Measurements from ENCODE around the gene TCEA2. TPM values are rescaled to one million over a fixed set of nuclear protein-coding genes. Genes with fewer than 3 reads are reported as not detected.

The TCEA2 gene
- total RNA-seq, 1 experiment from 2014 or later, result 38.5 TPM

GRCh38 chr20:64052987-64053840 lies 9.8 kb upstream of the TCEA2 start:
- no TSS peak for BruUV-seq (replicated peaks)
- H3K27me3 ChIP-seq (ENCODE audit: control insufficient read depth, insufficient read depth, low read length), result no peaks in the 10 kb centered on the region
- no peak overlapping the region for H3K4me3 ChIP-seq (ENCODE audit: low read depth in 2 of 2, low read length in 2 of 2)
- no peak for ATAC-seq
- peaks cover 64% of the 10 kb centered on the region for H3K4me1 ChIP-seq (ENCODE audit: control insufficient read depth, insufficient read depth, low read length)
- no peak for DNase-seq (ENCODE audit: low read depth, low spot score)
- H3K27ac ChIP-seq (ENCODE audit: low read length), result no peak overlapping the region
- H3K9me3 ChIP-seq (ENCODE audit: control insufficient read depth, insufficient read depth, low read depth, low read length), result no peaks in the 10 kb centered on the region
- CTCF ChIA-PET, result interaction anchor here (0.6 to 1.6 kb wide), 2 partner anchors 14 to 19 kb away, joined by 3 to 9 read pairs; no protein-coding TSS in a partner anchor
- POLR2A ChIA-PET, result interaction anchor here (0.7 kb wide), 1 partner anchor 11 kb away, joined by 3 read pairs; no protein-coding TSS in a partner anchor
- in situ Hi-C loops (cut with HindIII; ENCODE audit: low pct_unique_long_range_greater_than_20kb, low sequenced_read_pairs) (no loop called here), intact Hi-C loops (cut with micrococcal nuclease; ENCODE audit: unreplicated experiment) (no loop called here)
- no peaks in the 10 kb centered on the region for H3K36me3 ChIP-seq (ENCODE audit: control insufficient read depth, insufficient read depth, low read length)
- TF ChIP-seq TCF7L2 (IDR thresholded peaks at IDR 0.05; ENCODE audit: low read depth, low read length), result no peak
- no peak for TF ChIP-seq POLR2AphosphoS5 (IDR thresholded peaks at IDR 0.05; ENCODE audit: low read depth, low read length)
- no peak for TF ChIP-seq REST (IDR thresholded peaks at IDR 0.05; ENCODE audit: insufficient read depth in 1 of 2, low read depth in 2 of 2, low read length in 1 of 2)
- TF ChIP-seq CTCF (IDR thresholded peaks at IDR 0.05), result no peak
- TF ChIP-seq SIN3A (IDR thresholded peaks at IDR 0.05; ENCODE audit: borderline replicate concordance, insufficient read depth, low read depth, low read length), result no peak

GRCh38 chr20:64053841-64054661 lies 8.9 kb upstream of the TCEA2 start:
- Histone ChIP-seq H3K27me3 (ENCODE audit: control insufficient read depth, insufficient read depth, low read length) (no peaks in the 10 kb centered on the region), H3K36me3 (ENCODE audit: control insufficient read depth, insufficient read depth, low read length) (no peaks in the 10 kb centered on the region), H3K9me3 (ENCODE audit: control insufficient read depth, insufficient read depth, low read depth, low read length) (no peaks in the 10 kb centered on the region), H3K4me1 (ENCODE audit: control insufficient read depth, insufficient read depth, low read length) (peaks cover 67% of the 10 kb centered on the region), H3K4me3 (ENCODE audit: low read depth in 2 of 2, low read length in 2 of 2) (no peak overlapping the region), H3K27ac (ENCODE audit: low read length) (peak overlapping the region; percentile 52)
- ATAC-seq, result peak; percentile 37
- POLR2A ChIA-PET, result interaction anchor here (0.7 kb wide), 1 partner anchor 10 kb away, joined by 3 read pairs; no protein-coding TSS in a partner anchor
- no TSS peak for BruUV-seq (replicated peaks)
- TF ChIP-seq REST (IDR thresholded peaks at IDR 0.05; ENCODE audit: insufficient read depth in 1 of 2, low read depth in 2 of 2, low read length in 1 of 2) (no peak), TCF7L2 (IDR thresholded peaks at IDR 0.05; ENCODE audit: low read depth, low read length) (no peak), CTCF (IDR thresholded peaks at IDR 0.05) (peak; percentile 72)
- intact Hi-C loops (cut with micrococcal nuclease; ENCODE audit: unreplicated experiment) (no loop called here), in situ Hi-C loops (cut with HindIII; ENCODE audit: low pct_unique_long_range_greater_than_20kb, low sequenced_read_pairs) (no loop called here)
- DNase-seq (ENCODE audit: low read depth, low spot score), result no peak
- CTCF ChIA-PET, result interaction anchor here (0.6 to 1.6 kb wide), 3 partner anchors 13 to 20 kb away, joined by 3 to 9 read pairs (median 3); no protein-coding TSS in a partner anchor

All from Panc1 (cell line).